ENCODE data around the gene CHCHD5.

- TF ChIP-seq ELF4 (CRISPR knock-in tag; IDR thresholded peaks at IDR 0.05; ENCODE audit: low read depth) = no peak
- no peak for TF ChIP-seq ZNF263 (CRISPR knock-in tag; IDR thresholded peaks at IDR 0.05; ENCODE audit: low read depth)
- TF ChIP-seq ZNF281 (CRISPR knock-in tag; IDR thresholded peaks at IDR 0.05) = no peak
- no peak for TF ChIP-seq IRF2 (CRISPR knock-in tag; IDR thresholded peaks at IDR 0.05; ENCODE audit: borderline replicate concordance, low read depth)
- TF ChIP-seq CBFB (CRISPR knock-in tag; IDR thresholded peaks at IDR 0.05; ENCODE audit: low read depth) = no peak
- TF ChIP-seq ZNF138 (CRISPR knock-in tag; conservative IDR thresholded peaks at IDR 0.05) = no peak
- TF ChIP-seq CTCF (IDR thresholded peaks at IDR 0.05) = no peak
- no peak for TF ChIP-seq ETV6 (CRISPR knock-in tag; IDR thresholded peaks at IDR 0.05)
- TF ChIP-seq MAX (CRISPR knock-in tag; IDR thresholded peaks at IDR 0.05) = no peak
- TF ChIP-seq ZNF232 (CRISPR knock-in tag; IDR thresholded peaks at IDR 0.05) = no peak
- TF ChIP-seq STAT6 (CRISPR knock-in tag; conservative IDR thresholded peaks at IDR 0.05; ENCODE audit: low read depth) = no peak
- TF ChIP-seq ZNF121 (CRISPR knock-in tag; IDR thresholded peaks at IDR 0.05) = no peak
- no peak for TF ChIP-seq JUN (CRISPR knock-in tag; IDR thresholded peaks at IDR 0.05)
- TF ChIP-seq SP1 (CRISPR knock-in tag; conservative IDR thresholded peaks at IDR 0.05) = no peak
These were observed 52.9 kb downstream of the CHCHD5 start for GRCh38 chr2:112637289-112637660.

Data from WTC11 (cell line).